ENCODE results near the gene NKD1.

NKD1 gene

GRCh38 chr16:50537533-50538290 is 10.5 kb upstream of the NKD1 start:
- in situ Hi-C loops (cut with MboI; ENCODE audit: low sequenced_read_pairs): no loop called here

DNA sequence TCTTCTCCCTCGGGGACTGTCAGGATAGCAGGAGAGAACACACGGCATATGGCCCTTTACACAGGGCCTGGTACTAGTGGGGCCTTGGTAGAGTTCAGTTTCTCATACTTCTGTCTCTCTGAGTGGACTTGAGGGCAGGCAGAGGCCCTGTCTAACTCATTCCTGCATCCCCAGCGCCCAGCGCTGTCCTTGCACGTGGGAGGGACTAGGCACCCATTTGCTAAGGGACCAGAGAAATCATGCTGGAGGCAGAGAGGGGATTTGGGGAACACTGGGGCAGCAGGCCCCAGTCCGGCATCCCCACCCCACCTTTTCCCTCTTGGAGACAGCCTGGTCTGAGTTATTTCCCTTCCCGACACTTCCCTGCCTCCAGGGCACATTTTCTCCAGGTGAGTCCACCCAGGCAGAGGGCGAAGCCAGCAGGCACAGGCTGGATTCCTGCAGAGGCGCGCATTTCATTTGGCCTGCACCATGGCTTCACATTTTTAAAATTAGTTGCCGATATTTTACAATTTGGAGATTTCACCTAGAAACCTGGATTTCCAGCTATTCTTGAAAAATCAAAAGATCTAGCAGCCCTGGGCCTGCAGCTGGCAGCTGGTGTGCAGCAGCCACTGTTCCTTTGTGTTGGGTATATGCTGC is 9.7 kb upstream of the NKD1 start:
- in situ Hi-C loops (cut with MboI; ENCODE audit: low sequenced_read_pairs): no loop called here

- in situ Hi-C loops (cut with MboI; ENCODE audit: low sequenced_read_pairs): no loop called here
These were observed 9.0 kb upstream of the NKD1 start for GRCh38 chr16:50539053-50539695.

DNA sequence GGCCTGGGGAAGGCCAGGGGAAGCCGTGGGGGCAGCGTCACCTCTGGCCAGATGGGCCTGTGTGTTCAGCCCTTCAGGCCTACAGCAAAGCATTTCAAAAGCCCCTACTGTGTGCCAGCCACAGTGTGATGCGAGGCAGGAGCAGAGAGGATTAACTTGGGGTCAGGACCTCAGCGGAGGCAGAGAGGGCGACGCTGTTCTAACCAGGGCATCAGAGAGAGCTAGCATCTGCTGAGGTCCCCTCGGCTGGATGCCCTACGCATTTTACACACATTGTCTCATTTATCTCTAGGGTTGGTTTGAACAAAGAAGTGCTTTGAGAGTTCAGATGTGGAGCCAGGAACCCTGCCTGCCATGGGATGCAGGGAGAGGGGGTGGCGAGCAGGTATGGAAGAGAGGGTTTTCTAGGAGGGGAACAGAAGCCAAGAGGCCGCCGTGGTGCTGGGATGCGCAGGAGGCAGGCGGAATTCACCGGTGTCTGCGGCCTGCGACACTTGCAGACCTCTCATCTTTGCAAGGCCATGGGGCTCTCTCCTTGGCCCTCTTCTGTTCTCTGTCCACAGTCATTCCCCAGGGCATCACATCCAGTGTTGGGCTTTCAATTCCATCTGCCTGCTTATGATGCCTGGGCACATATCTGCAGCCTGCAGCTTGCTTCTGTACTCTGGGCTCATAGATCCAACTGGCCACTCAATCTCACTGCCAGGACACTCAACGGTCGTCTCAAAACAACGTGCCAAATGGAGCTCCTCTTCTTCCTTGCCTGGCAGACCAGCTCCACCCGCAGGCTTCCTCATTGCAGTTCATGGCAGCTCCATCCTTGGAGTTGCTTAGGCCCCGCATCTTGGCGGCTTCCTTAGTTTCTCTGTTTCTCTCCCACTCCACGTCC is 8.1 kb upstream of the NKD1 start:
- in situ Hi-C loops (cut with MboI; ENCODE audit: low sequenced_read_pairs): no loop called here

GRCh38 chr16:50540711-50541007 is 7.5 kb upstream of the NKD1 start:
- in situ Hi-C loops (cut with MboI; ENCODE audit: low sequenced_read_pairs): no loop called here

DNA sequence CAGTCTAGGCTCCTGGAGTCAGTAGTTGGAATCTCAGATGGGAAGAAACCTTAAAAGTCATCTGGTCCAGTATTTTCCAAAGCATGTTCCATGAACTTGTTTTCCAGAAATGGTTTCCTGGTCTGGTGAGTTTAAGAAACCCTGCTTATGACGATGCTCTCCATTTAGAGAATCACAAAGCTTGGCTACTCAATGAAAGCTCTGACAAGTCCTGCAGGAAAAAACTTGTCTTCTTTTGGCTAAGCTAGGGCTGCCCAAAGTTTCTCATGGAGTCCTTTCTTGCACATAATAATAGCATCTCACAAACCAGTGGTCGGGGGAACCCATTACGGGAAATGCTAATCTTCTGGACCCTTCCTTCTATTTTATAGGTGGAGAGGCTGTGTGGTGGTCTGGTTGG is 5.5 kb upstream of the NKD1 start:
- in situ Hi-C loops (cut with MboI; ENCODE audit: low sequenced_read_pairs): no loop called here

- in situ Hi-C loops (cut with MboI; ENCODE audit: low sequenced_read_pairs): no loop called here
These were observed 2.1 kb upstream of the NKD1 start for GRCh38 chr16:50546125-50546524.

DNA sequence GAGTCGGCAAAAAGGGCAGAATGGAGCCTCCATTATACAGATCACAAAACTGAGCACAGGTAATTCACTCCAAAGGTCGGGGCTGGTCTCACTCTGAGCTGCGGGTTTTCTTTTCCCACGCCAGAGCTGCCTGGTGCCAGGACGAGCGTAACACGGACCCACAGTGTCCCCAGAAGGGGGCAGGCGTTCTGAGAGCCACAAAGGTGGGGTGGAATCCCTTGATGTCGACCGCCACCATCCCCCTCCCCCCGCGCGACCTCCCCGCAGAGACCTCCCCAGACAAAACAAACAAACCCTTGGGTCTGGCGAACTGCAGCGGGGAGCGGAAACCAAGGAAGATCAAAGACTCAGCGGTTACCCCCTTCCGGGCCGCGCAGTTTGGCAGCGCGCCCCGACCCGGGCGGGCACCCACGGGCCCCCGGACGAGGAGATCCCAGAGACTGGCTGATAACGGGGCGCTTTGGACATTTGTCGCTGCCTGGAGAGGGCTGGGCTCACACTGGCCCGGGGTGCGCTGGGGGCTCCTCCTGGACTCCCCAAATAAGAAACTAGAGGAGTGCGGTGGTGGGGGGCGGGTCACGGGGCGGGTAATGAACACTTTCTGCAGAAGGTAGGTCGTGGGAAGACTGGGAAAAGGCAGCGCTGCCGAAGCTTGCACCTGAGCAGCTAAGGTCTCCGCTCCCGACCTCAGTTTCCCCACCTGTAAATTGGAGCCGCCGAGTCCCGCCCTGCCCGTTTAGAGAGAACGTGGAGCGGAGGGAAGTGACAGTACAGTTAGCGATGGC is 664 bp upstream of the NKD1 start:
- in situ Hi-C loops (cut with MboI; ENCODE audit: low sequenced_read_pairs): no loop called here

DNA sequence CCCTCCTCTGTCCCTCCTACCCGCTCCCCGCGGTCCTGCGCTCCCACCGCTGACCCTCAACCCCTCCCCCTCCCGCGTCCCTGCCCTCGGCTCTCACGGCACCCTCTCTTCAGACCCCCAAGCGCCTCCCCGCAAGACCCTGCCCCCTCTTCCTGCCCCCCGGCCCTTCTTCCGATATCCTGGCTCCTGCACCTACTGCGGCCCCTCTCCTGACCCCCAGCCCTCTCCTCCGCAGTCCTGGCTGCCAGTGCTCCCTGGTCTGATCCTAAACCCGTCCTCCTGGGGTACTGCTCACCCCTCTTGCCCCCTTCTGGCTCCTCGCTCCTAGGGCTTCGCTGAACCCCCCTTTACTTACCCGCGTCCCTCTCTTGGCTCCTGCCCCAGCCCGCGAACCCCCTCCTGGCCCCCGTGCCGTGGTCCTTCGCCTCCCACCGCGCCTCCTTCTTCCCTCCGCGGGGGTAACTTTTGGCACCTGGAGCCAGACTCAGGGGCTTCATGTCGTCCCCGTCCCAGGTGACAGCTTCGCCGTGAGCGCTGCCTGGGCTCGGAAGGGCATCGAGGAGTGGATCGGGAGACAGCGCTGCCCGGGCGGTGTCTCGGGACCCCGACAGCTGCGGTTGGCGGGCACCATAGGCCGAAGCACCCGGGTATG is 839 bp downstream of the NKD1 start:
- in situ Hi-C loops (cut with MboI; ENCODE audit: low sequenced_read_pairs): no loop called here

DNA sequence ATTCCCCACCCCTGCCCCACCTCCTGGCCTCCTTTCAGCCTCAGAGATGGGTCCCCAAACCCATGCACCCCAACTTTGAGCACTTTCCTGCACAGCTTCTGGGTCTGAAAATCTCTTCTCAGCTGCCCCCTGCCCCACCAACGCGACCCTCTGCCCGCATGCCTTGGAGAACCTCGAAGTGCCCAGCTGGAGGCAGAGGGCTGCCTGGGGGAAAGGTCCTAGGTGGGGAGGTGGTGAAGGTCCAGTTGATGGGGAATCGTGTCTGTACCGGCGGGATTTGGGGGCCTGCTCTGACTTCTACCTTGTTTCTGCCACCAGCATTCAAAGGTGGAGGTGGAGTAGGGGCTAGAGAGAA is 1.3 kb downstream of the NKD1 start:
- in situ Hi-C loops (cut with MboI; ENCODE audit: low sequenced_read_pairs): no loop called here

- in situ Hi-C loops (cut with MboI; ENCODE audit: low sequenced_read_pairs): no loop called here
These were observed 1.8 kb downstream of the NKD1 start for GRCh38 chr16:50550035-50550434.

- in situ Hi-C loops (cut with MboI; ENCODE audit: low sequenced_read_pairs): no loop called here
These were observed 2.9 kb downstream of the NKD1 start for GRCh38 chr16:50550866-50551641.

DNA sequence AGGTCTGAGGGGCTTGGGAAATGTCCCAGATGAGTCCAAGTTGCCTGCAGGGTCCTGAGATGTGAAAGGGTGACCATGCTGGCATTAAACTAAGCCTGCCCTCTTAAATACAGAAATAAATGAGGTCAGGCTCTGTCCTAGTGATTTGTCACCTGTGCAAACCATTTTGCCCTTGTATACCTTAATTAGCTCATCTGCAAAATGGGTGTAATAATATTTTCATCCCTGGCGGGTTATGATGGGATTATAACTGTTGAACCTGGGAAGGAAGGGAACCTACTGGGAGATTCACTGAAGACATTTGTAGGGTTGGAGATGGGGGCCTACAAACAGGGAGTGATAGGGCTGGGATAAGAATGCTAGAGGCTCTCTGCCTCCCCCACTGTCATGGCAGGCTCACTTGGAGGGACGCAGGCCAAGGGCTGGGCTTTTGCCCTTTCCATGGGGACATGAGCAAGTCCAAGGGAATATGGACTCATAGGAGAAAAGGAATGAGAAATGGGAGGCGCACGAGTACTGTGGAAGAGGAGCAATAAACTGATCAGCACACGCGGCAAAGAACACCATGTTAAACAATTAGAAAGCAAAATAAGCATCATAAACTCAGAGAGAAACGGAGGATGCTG is 4.4 kb downstream of the NKD1 start:
- in situ Hi-C loops (cut with MboI; ENCODE audit: low sequenced_read_pairs): no loop called here

- in situ Hi-C loops (cut with MboI; ENCODE audit: low sequenced_read_pairs): no loop called here
These were observed 5.0 kb downstream of the NKD1 start for GRCh38 chr16:50553182-50553710.

DNA sequence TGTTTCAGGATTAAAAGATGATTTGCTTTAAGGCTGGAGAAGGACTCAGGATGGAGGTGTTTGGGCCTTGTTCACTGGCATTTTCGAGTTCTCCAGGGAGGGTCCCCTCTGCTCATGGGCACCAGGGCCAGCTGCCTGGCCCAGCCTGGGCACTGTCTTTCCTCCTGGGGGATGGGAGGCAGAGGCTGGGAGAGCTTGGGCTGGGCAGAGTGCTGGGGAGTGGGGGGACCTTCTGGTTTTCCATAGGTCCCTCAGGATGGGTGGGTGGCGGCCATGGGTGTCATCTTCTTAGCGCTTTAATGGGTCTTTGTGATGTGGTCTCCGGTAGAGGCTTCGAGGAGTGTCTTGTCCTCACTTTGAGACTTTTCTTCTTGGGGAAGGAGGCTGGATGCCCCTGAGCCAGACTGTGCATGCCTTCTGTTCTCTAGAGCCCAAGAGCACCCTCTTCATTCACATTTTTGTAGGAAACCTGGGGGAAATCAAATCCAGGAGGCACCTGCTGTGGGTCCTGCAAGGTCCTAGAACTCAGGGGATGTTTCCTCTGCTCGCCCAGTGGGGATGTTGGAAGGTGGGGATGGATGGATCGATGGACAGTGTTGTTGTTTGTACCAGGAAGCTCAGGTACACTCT is 5.7 kb downstream of the NKD1 start:
- in situ Hi-C loops (cut with MboI; ENCODE audit: low sequenced_read_pairs): no loop called here

GRCh38 chr16:50555269-50555875 is 7.2 kb downstream of the NKD1 start:
- in situ Hi-C loops (cut with MboI; ENCODE audit: low sequenced_read_pairs): no loop called here

DNA sequence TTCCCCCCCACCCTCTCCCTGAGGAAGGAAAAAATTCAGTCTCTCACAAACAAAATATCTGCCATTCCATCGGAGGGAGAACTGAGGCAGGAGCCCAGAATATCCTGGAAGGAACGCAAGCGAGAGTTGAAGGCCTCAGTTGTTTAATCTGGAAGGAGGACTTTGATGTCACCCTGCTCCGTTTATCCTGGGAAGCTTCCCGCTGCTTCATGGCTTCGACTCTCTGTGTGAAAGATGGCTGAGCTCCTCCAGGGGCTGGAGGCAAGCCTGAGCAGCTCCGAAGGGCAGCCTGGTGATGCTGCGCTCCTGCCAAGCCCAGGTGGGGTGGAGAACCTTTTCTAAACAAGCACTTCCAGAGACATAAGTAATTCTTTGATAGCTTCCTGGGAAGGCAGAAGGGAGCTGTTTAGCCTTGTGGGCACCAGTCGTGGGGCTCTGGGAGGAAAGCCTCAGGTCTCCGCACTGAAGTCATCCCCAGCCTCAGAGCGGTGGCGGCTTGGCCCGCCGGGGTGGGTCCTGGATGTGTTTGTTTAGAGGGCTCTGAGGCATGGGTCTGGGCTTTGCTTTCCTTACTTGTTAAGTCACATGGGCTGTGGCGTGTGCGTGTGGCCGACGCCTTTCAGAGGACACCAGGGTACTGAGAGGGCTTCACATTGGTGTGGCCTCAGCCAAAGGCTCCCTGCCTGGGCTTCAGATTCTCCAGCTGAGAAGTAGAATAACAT is 7.9 kb downstream of the NKD1 start:
- in situ Hi-C loops (cut with MboI; ENCODE audit: low sequenced_read_pairs): no loop called here
